Activated naive CD4-positive, alpha-beta T cell treated with anti-CD3 and anti-CD28 coated beads for 36 hours (primary cell): ENCODE measurements around the gene ZCCHC3. TPM values are rescaled to one million over a fixed set of nuclear protein-coding genes. Genes with fewer than 3 reads are reported as not detected.

Experiments used
- CTCF ChIA-PET: fragments of 350-600 bp; sonication (Branson Sonifier 250); formaldehyde crosslinking; loops from one replicate; lab custom pipeline; 2021; ENCODE audit warnings: antibody characterized with exemption; lab: Charles Lee
- DNase-seq: peaks from one replicate; pipeline ENCODE4 v3.0.0-alpha.2; 2020
- H3K27ac Mint-ChIP-seq: one replicate; pipeline ENCODE4 v1.8.0; 2021; ENCODE audit warnings: mild to moderate bottlenecking, mixed read lengths
- H3K27me3 Mint-ChIP-seq: one replicate; pipeline ENCODE4 v1.8.0; 2021; ENCODE audit warnings: low read depth, mixed read lengths
- H3K36me3 Mint-ChIP-seq: one replicate; pipeline ENCODE4 v1.8.0; 2021; ENCODE audit warnings: low read depth, mixed read lengths
- H3K4me1 Mint-ChIP-seq: one replicate; pipeline ENCODE4 v1.8.0; 2021; ENCODE audit warnings: low read depth, mixed read lengths
- H3K4me3 Mint-ChIP-seq: one replicate; pipeline ENCODE4 v1.8.0; 2021; ENCODE audit warnings: mild to moderate bottlenecking, moderate library complexity, mixed read lengths
- H3K9me3 Mint-ChIP-seq: one replicate; pipeline ENCODE4 v1.8.0; 2021; ENCODE audit warnings: mixed read lengths
- intact Hi-C: fragments of 100-400 bp; cut with micrococcal nuclease; formaldehyde crosslinking; loops from one replicate; pipeline ENCODE4 v1.15.1; 2023
- total RNA-seq, 2 experiments: library from RNA; stranded (reverse); gene quantifications; one replicate each; pipeline ENCODE4 v1.2.3, GENCODE V29; 2021

ZCCHC3 gene
- total RNA-seq, 2 experiments from 2014 or later: 13.6 to 15.6 TPM

GRCh38 chr20:271069-271468 is 26.3 kb upstream of the ZCCHC3 start:
- Mint-ChIP-seq H3K9me3 (no peaks in the 10 kb centered on the region), H3K4me3 (no peak overlapping the region), H3K36me3 (peaks cover 2% of the 10 kb centered on the region), H3K27me3 (peaks cover 3% of the 10 kb centered on the region), H3K27ac (no peak overlapping the region), H3K4me1 (peaks cover 12% of the 10 kb centered on the region)
- CTCF ChIA-PET: interaction anchor here (1.3 kb wide), 1 partner anchor 54 kb away, joined by 5 read pairs; no protein-coding TSS in a partner anchor
- intact Hi-C loops: no loop called here
- DNase-seq: no peak

DNA sequence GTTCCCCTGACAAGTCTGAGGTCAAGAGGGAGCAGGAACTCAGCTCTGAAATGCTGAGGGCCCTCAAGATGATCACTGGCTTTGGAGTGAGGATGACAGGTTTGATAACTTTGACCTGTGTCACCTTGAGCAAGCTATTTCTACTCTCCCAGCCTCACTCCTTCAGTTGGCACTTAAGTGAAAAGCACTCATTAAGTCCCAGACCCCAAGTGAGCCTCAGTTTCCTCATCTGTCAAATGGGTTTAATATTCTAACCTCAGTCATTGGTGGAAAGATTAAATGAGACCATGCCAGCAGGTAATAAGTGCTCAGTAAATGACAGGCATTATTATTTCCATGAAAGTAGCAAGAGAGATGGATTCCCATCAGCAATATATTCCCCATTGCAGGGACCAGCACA is 25.8 kb upstream of the ZCCHC3 start:
- CTCF ChIA-PET: interaction anchor here (1.3 kb wide), 1 partner anchor 54 kb away, joined by 5 read pairs; no protein-coding TSS in a partner anchor
- Mint-ChIP-seq H3K4me3 (no peak overlapping the region), H3K36me3 (peaks cover 4% of the 10 kb centered on the region)

DNA sequence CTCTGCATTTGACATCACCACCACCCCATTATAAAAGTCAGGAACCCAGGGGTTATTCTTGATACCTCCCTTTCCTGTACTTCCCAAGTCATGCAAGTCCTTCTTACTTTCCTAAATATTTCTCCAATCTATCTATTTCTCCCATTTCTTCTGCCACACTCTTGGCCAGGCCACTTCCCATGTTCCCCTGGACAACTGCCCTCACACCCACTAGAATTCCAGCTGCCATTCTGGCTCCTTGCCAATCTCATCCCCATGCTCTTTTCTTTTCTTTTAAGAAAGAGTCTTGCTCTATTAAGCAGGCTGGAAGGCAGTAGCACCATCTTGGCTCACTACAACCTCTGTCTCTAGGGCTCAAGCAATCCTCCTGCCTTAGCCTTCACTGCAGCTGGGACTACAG is 24.7 kb upstream of the ZCCHC3 start:
- no peaks in the 10 kb centered on the region for H3K27me3 Mint-ChIP-seq
- peaks cover 4% of the 10 kb centered on the region for H3K36me3 Mint-ChIP-seq
- CTCF ChIA-PET: interaction anchor here (0.5 to 1.1 kb wide), 3 partner anchors 64 to 102 kb away, joined by 3 read pairs; no protein-coding TSS in a partner anchor
- H3K9me3 Mint-ChIP-seq: no peaks in the 10 kb centered on the region
- H3K4me1 Mint-ChIP-seq: no peaks in the 10 kb centered on the region
- DNase-seq: no peak
- no peak overlapping the region for H3K4me3 Mint-ChIP-seq
- no peak overlapping the region for H3K27ac Mint-ChIP-seq
- intact Hi-C loops: no loop called here

More for the DNA sequence above, 25.8 kb upstream of the ZCCHC3 start:
- H3K9me3 Mint-ChIP-seq: no peaks in the 10 kb centered on the region
- no peak overlapping the region for H3K27ac Mint-ChIP-seq
- peaks cover 7% of the 10 kb centered on the region for H3K4me1 Mint-ChIP-seq
- DNase-seq: no peak
- intact Hi-C loops: no loop called here
- H3K27me3 Mint-ChIP-seq: peaks cover under 1% of the 10 kb centered on the region

GRCh38 chr20:273884-274283 is 23.5 kb upstream of the ZCCHC3 start:
- peaks cover 8% of the 10 kb centered on the region for H3K36me3 Mint-ChIP-seq
- H3K9me3 Mint-ChIP-seq: no peaks in the 10 kb centered on the region
- CTCF ChIA-PET: interaction anchor here (0.6 kb wide), 1 partner anchor 484 kb away, joined by 4 read pairs; no protein-coding TSS in a partner anchor
- no peak overlapping the region for H3K27ac Mint-ChIP-seq
- H3K27me3 Mint-ChIP-seq: no peaks in the 10 kb centered on the region
- no peak overlapping the region for H3K4me3 Mint-ChIP-seq
- H3K4me1 Mint-ChIP-seq: no peaks in the 10 kb centered on the region
- DNase-seq: no peak
- intact Hi-C loops: no loop called here

DNA sequence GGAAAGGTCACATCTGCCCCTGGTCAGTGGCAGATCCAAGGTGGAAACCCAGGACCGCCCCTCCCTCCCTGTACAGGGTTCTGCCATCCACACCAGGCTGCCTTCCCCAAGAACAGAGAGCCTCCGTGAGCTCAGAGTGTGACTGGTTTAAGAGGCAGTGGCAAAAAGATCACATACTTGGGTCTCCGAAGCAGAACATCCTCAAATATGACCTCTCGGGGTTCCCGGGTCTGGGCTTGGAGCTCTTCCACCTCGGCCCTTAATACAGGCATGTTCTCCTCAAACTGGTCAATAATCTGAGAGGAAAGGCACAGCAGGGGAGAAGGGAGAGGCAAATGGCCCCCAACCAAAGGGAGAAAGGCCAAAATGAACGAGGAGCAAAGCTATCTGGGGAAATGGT is 21.6 kb upstream of the ZCCHC3 start:
- Mint-ChIP-seq H3K27ac (no peak overlapping the region), H3K27me3 (no peaks in the 10 kb centered on the region), H3K4me3 (no peak overlapping the region), H3K4me1 (no peaks in the 10 kb centered on the region), H3K9me3 (no peaks in the 10 kb centered on the region), H3K36me3 (peaks cover 8% of the 10 kb centered on the region)
- CTCF ChIA-PET: no interaction called here
- DNase-seq: no peak
- intact Hi-C loops: no loop called here

GRCh38 chr20:276620-277495 is 20.5 kb upstream of the ZCCHC3 start:
- no peak overlapping the region for H3K4me3 Mint-ChIP-seq
- intact Hi-C loops: no loop called here
- no peak overlapping the region for H3K27ac Mint-ChIP-seq
- no peaks in the 10 kb centered on the region for H3K4me1 Mint-ChIP-seq
- H3K27me3 Mint-ChIP-seq: no peaks in the 10 kb centered on the region
- DNase-seq: no peak
- H3K36me3 Mint-ChIP-seq: peaks cover 9% of the 10 kb centered on the region
- no peaks in the 10 kb centered on the region for H3K9me3 Mint-ChIP-seq
- CTCF ChIA-PET: interaction anchor here (0.6 to 1.5 kb wide), 2 partner anchors 11 to 15 kb away, joined by 3 to 7 read pairs; no protein-coding TSS in a partner anchor

DNA sequence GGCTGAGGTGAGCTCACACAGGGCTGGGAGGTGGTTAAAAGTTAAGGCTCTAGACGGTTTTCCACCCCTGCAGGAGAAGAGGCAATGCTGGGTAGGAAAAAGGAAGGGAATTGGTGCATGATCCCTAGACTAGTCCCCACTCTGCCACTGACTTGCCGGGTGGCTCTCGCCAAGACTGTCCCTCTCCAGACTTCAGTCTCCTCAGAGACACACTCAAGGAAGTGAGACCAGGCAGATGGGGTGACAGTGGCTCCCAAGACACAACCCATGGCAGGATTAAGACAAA is 19.9 kb upstream of the ZCCHC3 start:
- Mint-ChIP-seq H3K4me1 (no peaks in the 10 kb centered on the region), H3K4me3 (no peak overlapping the region), H3K27ac (no peak overlapping the region), H3K36me3 (peaks cover 9% of the 10 kb centered on the region), H3K9me3 (no peaks in the 10 kb centered on the region), H3K27me3 (no peaks in the 10 kb centered on the region)
- DNase-seq: no peak
- CTCF ChIA-PET: interaction anchor here (1.5 kb wide), 1 partner anchor 11 kb away, joined by 7 read pairs; no protein-coding TSS in a partner anchor
- intact Hi-C loops: no loop called here

DNA sequence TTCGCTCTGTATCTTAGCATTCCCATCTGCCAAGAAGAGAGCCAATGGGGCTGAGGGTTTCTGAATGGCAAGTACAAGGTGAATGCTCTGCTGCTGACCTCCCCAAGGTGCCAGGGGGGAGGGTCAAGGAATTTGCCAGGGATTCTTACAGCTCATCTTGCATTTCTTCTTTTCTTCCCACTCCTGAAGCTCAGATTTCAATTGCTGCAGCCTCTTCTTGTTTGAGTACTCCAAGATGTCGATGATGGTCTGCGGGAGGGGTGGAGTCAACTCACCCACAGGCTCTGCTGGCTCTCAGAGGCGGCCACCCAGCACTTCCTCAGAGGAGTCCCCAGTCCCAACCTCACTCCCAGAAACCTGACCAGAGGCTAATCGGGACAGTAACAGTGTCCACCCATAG is 19.2 kb upstream of the ZCCHC3 start:
- CTCF ChIA-PET: interaction anchor here (1.5 kb wide), 1 partner anchor 12 kb away, joined by 7 read pairs; no protein-coding TSS in a partner anchor
- H3K4me3 Mint-ChIP-seq: no peak overlapping the region

DNA sequence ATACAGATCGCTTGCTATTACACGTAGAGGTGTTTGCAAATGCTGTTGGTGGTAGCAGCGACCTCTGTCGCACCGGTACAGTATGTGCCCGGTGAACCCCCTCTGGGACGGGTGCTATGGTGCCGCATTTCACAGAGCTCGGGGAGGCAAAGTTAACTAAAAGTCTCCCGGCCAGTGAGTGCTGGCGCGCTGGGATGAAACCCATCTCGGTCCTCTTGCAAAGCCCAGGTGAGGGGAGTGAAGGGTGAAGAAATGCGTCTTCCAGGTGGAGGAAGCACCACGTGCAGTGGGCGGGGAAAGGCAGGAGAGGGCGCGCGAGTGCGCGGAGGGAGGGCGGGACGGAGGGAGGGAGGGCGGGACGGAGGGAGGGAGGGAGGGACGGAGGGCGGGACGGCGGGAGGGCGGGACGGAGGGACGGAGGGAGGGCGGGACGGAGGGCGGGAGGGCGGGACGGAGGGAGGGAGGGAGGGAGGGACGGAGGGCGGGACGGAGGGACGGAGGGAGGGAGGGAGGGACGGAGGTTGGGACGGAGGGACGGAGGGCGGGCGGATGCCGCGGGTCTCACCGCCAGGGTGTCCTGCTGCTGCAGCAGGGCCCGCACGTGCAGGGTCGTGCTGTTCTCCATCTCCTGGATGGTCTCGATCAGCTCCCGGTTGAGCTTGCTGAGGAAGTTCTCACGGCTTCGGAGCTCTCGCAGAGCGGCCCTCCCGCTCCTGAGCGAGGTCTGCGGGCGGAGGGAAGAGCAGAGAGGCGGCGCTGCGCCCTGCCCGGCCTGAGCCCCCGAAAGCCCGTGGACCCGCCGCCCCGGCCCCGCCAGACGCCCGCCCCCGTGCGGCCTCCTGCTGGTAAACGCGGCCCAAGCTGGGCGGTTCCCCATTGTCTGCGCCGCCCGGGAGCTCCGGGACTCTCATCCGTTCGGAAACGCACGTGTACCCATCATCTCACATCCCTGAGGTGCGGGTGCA is 18.5 kb upstream of the ZCCHC3 start:
- Mint-ChIP-seq H3K9me3 (no peaks in the 10 kb centered on the region), H3K27me3 (no peaks in the 10 kb centered on the region), H3K36me3 (peaks cover 9% of the 10 kb centered on the region), H3K27ac (no peak overlapping the region), H3K4me3 (no peak overlapping the region), H3K4me1 (no peaks in the 10 kb centered on the region)
- no peak for DNase-seq
- CTCF ChIA-PET: interaction anchor here (1.5 kb wide), 1 partner anchor 13 kb away, joined by 7 read pairs; no protein-coding TSS in a partner anchor
- intact Hi-C loops: no loop called here

More for the DNA sequence above, 19.2 kb upstream of the ZCCHC3 start:
- Mint-ChIP-seq H3K36me3 (peaks cover 9% of the 10 kb centered on the region), H3K4me1 (no peaks in the 10 kb centered on the region), H3K27ac (no peak overlapping the region), H3K27me3 (no peaks in the 10 kb centered on the region), H3K9me3 (no peaks in the 10 kb centered on the region)
- DNase-seq: no peak
- intact Hi-C loops: no loop called here

DNA sequence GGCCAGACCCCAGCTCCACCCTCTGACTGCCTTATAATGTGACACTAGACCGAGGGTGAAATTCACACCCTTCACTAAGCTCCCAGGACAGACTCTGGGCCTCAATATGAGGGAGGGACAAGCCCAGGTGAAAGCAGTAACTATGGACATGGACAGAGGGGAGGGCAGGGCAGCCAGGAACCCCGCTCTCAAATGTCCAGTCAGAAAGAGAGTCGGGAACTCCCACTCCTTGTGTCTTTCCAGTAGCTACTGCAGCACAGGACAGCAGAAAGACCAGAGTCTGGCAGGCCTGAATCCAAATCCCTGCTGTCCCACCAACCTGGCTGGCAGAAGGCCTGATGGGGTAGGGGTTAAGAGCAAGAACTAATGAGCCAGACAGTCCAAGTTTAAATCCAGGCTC is 13.2 kb upstream of the ZCCHC3 start:
- Mint-ChIP-seq H3K4me1 (peaks cover 2% of the 10 kb centered on the region), H3K27me3 (no peaks in the 10 kb centered on the region), H3K4me3 (no peak overlapping the region), H3K9me3 (no peaks in the 10 kb centered on the region), H3K27ac (no peak overlapping the region), H3K36me3 (peaks cover 1% of the 10 kb centered on the region)
- CTCF ChIA-PET: interaction anchor here (0.8 to 2.3 kb wide), 2 partner anchors 17 to 46 kb away, joined by 3 to 15 read pairs; no protein-coding TSS in a partner anchor
- intact Hi-C loops: no loop called here
- DNase-seq: no peak

GRCh38 chr20:286508-286907 is 10.9 kb upstream of the ZCCHC3 start:
- no peaks in the 10 kb centered on the region for H3K9me3 Mint-ChIP-seq
- no peak overlapping the region for H3K4me3 Mint-ChIP-seq
- intact Hi-C loops: no loop called here
- H3K27me3 Mint-ChIP-seq: no peaks in the 10 kb centered on the region
- H3K27ac Mint-ChIP-seq: no peak overlapping the region
- CTCF ChIA-PET: no interaction called here
- no peak for DNase-seq
- H3K36me3 Mint-ChIP-seq: no peaks in the 10 kb centered on the region
- peaks cover 7% of the 10 kb centered on the region for H3K4me1 Mint-ChIP-seq
